GM13976 (cell line): ENCODE data around the gene ZDHHC11B.

Experiments
- DNase-seq: peaks from one replicate; pipeline ENCODE4 v3.0.0; 2012; ENCODE audit warnings: low spot score
- in situ Hi-C: fragments of 300-500 bp; cut with MboI; formaldehyde crosslinking; loops from one replicate; pipeline ENCODE4 v1.12.0; 2022; ENCODE audit warnings: low sequenced_read_pairs, mixed read lengths, inconsistent platforms; ENCODE audit not compliant: unreplicated experiment
- TF ChIP-seq, protein P1 (sequence below): IDR thresholded peaks from 2 replicates; pipeline ENCODE4 v1.5.1; 2012; ENCODE audit warnings: borderline replicate concordance, mild to moderate bottlenecking; ENCODE audit not compliant: insufficient read depth; ENCODE audit errors: extremely low read depth, missing control alignments, control extremely low read depth

The ZDHHC11B gene

DNA sequence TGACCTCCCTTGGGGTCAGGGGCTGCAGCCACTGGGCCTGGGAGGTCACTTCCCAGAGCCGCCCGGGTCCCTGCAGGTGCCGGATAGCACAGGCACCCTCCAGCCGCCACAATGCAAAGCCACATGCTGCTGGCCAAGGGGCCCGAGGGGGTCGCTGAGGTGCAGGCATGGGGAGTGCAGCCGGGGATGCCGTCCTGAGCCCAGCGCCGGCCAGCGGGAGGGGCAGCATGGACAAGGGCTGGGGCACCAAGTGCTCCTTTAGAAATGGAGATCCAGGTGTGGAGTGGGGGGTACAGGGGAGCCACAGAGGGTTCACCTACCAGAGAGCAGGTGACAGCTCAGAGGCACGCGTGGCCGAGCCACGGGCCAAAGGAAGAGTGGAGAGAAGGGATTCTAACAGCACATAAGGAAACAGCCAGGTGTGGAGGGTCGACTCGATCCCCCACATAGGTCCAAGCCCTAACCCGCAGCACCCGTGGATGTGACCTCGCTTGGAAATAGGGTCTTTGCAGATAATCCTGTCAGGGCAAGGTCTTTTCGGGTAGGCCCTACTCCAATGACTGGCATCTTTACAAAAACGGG lies 24.7 kb downstream of the ZDHHC11B start:
- DNase-seq, result peak; percentile 33
- TF ChIP-seq, protein P1, sequence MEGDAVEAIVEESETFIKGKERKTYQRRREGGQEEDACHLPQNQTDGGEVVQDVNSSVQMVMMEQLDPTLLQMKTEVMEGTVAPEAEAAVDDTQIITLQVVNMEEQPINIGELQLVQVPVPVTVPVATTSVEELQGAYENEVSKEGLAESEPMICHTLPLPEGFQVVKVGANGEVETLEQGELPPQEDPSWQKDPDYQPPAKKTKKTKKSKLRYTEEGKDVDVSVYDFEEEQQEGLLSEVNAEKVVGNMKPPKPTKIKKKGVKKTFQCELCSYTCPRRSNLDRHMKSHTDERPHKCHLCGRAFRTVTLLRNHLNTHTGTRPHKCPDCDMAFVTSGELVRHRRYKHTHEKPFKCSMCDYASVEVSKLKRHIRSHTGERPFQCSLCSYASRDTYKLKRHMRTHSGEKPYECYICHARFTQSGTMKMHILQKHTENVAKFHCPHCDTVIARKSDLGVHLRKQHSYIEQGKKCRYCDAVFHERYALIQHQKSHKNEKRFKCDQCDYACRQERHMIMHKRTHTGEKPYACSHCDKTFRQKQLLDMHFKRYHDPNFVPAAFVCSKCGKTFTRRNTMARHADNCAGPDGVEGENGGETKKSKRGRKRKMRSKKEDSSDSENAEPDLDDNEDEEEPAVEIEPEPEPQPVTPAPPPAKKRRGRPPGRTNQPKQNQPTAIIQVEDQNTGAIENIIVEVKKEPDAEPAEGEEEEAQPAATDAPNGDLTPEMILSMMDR, result no peak
- in situ Hi-C loops, result no loop called here

DNA sequence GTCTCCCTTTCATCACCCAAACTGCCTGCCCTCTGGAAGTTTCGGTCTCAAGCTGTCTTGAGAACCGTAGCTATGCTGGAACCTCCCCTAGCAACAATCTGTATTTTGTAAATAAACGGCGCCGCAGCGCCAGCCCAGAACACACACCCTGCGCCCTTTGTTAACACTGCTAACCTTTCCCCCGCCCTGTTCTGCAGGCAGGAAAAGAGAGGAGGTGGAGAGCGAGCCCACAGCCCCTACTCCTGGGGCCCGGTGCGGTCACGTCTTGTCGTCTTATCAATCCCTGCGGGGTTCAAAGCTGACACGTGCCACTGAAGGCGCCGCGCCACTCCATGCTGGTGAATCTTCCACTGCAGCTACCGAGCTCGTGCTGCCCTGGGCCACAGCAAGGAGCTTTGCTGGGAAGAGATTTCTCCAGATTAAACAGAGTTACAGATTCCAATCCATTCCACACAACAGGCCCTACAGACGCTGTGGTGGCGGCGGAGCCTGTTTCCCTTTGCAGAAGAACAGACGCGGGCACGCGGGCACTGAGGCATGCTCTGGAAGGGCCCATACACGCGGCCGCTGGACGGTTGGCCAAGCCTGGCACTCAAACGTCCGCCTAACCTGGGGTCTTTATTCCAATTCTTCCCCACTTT lies 25.3 kb downstream of the ZDHHC11B start:
- peak; percentile 47 for DNase-seq

DNA sequence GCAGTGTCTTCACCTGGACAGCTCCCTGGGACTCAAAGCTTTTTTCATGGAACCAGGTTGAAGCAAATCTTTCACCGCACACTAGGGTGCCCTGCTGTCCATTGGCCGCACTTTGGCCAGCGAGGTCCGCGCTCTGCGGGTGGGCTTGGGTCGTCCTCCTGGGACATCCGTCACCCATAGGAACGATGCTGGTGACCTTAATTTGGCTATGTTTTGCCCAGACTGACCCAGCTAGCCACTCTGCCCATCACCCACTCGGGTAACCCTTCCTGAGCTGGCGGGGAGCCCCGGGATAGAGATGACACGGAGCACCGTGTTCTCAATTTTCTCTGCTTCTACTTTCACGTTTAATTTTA lies 25.9 kb downstream of the ZDHHC11B start:
- DNase-seq, result peak; percentile 38
- in situ Hi-C loops, result no loop called here
- TF ChIP-seq, protein P1, result no peak

More for the DNA sequence above, 25.3 kb downstream of the ZDHHC11B start:
- in situ Hi-C loops, result no loop called here
- TF ChIP-seq, protein P1, result no peak

DNA sequence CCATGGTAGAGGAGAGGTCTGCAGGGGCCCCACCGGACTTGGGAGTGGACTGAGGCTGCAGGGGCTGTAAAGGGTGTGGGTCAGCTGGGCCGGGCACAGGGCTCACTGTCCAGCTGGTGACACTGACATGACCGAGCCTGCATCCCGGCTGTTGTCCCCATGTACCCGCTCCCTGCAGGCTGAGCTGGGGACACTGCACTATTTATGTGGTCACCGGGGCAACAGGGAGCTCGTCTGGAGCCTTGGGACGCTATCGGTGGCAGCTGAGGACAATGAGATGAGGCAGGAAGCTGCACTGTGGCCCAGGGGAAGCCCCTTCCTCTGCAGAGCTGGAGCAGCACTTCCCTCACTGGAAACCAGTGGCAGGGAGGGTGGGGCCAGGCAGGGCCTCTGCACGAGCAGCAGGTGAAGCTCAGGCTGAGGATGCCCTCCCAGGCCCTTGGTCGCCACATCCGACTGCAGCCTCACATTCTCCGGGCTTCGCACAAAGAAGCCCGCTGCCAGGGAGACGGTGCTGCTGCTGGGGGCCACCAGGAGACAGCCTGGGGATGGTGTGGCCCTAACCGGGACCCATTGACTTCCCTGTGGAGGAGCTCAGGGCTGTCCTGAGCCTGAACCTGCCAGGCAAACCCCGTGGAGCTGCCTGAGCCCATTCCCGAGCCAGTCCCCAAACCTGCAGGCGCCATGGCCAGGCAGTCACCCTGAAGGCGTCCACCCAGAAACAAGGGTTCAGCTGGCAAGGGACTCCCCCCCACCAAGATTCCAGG lies 26.4 kb downstream of the ZDHHC11B start:
- TF ChIP-seq, protein P1, result no peak
- DNase-seq, result peak; percentile 44
- in situ Hi-C loops, result no loop called here

DNA sequence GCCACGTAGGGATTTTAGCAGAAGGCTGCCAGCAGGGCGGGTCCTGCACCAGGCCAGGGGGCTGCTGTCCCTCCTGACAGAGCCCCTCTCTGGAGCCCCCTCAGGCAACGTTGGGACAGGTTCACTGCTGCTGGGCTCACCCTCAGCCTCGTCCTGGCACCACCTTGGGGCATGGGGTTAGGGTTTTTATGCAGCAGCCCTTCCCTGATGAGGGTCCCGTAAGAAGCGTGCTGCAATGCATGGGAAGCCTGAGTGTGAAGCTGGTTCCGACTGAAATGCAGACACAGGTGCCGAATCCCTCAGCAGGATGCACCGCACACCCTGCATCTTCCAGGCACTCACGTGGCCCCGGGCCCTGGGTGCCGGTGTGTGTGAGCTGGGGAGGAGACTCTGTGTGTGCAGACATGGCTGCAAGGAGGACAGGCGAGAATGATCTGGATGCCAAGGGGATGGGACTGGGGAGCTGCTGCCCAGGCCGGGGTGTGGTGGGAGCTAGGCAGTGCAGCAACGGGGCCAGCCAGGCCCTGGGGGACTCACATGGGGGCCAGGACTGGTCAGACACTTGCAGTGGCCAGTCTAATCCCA lies 27.1 kb downstream of the ZDHHC11B start:
- in situ Hi-C loops, result no loop called here
- TF ChIP-seq, protein P1, result no peak
- peak; percentile 51 for DNase-seq

DNA sequence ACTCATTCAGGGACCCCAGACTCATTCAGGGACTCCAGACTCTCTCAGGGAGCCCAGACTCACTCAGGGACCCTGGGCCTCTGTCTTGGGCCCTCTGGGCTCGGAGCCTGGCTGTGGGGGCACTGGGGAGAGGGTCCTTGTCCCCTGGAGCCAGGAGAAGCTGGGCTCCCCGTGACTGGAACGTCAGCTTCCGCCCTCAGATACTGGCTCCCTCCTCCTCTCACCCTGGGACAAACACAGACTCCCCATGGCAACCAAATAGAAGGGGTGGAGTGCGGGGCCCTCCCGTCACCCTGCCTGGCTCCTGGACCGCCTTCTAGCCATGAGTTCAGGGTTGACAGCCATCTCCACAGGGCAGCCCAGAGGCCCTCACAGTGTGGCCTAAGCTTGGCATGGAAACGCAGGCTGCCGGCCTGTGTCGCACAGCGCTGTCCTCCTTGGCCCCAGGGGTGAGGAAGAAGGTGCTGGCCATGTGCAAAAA lies 27.6 kb downstream of the ZDHHC11B start:
- in situ Hi-C loops, result no loop called here
- peak; percentile 52 for DNase-seq
- TF ChIP-seq, protein P1, result no peak
